Fibroblast of skin of right quadriceps (primary cell): ENCODE results near the gene TMEM175.

Source experiments
- DNase-seq: peaks from one replicate; pipeline ENCODE4 v3.0.0-alpha.2; 2013

Gene TMEM175

DNA sequence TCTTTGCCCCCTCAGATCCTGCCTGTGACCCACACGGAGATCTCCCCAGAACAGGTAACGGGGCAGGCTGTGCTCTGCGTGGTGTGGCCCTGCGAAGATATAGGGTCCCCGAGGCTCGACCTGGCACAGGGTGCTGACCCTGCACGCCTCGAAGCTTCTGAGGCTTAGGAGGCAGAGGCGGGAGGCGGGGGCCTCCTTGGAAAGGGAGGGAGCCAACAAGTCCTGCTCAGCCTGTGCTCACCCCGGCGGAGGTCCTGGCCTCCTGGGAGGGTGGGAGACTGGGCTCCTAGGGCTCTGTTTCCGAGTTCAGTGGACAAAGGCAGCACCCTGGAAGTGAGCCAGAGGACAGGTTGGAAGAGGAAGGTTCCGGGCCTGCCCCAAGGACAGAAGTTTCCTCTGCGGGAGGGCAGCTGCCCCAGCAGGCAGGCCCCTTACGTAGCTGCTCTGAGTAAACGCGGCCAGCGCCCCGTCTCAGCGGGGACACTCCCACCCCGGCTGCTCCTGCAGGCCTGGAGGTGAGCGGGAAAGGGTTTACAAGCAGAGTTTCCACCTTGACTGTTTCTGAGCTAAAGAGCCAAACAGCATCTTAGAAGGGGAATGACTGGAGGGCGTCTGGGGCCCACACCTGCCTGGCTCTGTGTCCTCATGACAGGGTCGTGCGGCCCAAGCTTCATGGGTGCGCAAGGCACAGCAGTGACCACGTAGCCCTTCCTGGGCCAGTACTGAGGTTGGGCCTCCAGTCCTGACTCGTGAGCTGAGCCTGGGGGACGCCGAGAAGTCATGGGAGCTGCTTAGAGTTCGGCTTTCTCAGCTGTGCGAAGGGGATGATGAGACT, 16.1 kb downstream of the TMEM175 start:
- no peak for DNase-seq

- DNase-seq, result no peak
These were observed 16.7 kb downstream of the TMEM175 start for GRCh38 chr4:948936-949300.

- DNase-seq, result no peak
These were observed 17.4 kb downstream of the TMEM175 start for GRCh38 chr4:949656-950055.

GRCh38 chr4:950136-951020, 18.1 kb downstream of the TMEM175 start:
- no peak for DNase-seq

DNA sequence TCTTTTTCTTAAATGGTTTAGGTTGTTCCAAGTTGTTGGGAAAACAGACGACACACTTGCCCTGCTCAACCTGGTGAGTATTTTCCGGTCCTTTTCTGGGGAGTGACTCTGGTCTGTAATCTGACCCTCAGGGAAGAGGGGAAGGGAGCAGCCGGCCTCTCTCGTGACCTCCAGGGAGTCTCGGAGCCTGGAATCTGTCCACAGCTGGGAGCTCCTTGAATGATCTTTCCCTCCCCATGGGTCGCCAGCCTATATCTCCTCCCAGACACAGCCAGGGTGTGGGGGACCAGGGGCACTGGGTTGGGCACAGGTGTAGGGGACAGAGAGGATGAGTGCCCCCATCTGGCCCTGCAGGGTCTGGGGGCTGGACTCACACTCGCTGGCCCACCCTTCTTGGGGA, 18.9 kb downstream of the TMEM175 start:
- no peak for DNase-seq

GRCh38 chr4:951594-952468, 19.6 kb downstream of the TMEM175 start:
- no peak for DNase-seq

DNA sequence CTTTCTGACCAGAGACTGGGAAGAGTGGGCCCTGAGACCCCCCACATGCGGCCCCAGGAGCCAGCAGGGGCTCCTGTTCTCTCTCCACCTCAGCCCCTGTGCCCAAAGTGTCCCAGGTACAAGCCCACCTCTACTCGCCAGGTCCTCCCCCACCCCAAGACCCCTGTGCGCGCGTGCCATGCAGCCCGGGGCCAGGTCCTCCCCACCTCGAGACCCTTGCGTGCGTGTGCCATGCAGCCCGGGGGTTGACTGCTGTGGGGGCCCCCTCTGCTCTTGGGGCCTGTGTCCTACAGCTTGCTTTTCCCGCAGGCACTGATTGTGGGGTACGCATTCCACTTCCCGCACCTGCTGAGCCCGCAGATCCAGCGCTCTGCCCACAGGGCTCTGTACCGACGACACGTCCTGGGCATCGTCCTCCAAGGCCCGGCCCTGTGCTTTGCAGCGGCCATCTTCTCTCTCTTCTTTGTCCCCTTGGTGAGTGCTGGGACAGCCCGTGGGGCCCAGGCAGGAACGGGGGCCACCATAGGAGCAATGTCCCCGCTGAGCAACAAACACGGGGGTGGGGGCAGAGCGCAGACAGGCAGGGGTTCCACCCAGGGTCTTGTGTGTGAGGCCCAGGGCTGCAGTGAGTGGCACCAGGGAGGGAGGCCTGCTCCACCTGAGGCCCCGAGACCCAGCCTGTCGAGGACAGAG, 20.8 kb downstream of the TMEM175 start:
- no peak for DNase-seq

DNA sequence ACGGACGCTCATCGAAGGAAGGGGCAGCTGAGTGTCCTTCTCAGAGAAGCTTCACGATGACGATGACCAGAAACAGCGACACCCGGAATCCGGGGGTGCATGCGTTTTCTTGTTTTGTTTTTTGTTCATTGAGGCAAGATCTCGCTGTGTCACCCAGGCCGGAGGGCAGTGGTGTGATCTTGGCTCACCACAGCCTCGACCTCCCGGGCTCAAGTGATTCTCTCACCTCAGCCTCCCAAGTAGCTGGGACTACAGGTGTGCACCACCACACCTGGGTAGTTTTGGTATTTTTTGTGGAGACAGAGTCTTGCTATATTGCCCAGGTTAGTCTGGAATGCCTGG, 21.3 kb downstream of the TMEM175 start:
- DNase-seq, result no peak

DNA sequence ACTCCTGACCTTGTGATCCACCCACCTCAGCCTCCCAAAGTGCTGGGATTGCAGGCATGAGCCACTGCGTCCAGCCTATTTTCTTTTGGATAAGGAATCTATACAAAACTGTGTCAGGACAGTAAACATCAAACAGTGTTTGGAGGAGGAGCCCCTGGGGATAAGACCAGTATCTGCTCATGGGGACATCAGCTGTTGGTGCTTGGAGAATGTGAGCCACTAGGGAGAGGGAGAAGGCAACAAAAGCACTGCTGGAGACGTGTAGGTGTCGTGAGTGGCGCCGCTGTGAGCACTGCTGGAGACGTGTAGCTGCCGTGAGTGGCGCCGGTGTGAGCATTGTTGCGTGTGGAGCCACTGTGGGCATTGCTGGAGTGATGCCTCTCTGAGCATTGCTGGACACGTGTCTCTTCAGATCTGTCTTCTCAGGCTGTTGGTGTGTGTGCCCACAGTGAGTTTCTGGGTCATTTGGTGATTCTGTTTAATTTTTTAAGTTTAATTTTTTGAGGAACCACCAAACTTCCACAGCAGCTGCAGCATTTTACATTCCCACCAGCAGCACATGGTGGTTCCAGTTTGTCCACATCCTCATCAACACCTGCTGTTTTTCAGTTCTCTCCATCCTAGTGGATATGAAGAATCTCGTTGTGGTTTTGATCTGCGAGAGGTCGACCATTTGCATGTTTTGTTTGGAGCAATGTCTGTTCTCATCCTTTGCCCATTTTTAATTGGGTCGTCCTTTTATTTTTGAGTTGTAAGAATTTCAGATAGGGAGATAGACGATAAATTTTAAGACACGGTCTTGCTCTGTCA, 22.2 kb downstream of the TMEM175 start:
- no peak for DNase-seq

- DNase-seq, result no peak
These were observed 23.1 kb downstream of the TMEM175 start for GRCh38 chr4:955161-955921.

- no peak for DNase-seq
These were observed 23.7 kb downstream of the TMEM175 start for GRCh38 chr4:955931-956381.

DNA sequence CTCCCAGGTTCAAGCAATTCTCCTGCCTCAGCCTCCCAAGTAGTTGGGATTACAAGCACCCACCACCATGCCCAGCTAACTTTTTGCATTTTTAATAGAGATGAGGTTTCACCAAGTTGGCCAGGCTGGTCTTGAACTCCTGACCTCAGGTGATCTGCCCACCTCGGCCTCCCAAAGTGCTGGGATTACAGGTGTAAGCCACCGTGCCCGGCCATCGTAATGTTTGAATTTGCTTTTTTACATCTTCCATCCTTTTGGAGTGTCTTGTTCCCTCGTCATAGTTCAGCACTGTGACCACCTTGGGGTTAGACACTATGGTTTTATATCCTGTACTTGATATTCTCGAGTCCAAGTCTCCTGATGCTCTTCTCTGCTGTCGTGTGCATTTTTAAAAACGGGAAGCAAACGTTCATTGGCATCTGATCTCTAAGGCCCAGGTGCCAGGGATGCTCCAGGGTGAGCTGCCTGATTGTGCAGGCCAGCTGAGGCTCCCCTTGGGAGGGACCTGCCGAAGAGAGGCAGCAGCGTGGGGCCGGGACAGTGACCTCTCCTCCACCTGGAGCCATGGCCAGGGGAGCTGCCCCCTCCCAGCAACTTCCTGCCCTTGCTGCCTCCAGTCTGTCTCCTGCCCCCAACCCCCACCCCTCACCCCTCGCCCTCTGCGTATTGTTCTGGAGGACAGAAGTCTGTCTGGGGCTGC, 24.4 kb downstream of the TMEM175 start:
- no peak for DNase-seq

GRCh38 chr4:957231-957580, 24.9 kb downstream of the TMEM175 start:
- no peak for DNase-seq

- DNase-seq, result no peak
These were observed 25.5 kb downstream of the TMEM175 start for GRCh38 chr4:957581-958313.

DNA sequence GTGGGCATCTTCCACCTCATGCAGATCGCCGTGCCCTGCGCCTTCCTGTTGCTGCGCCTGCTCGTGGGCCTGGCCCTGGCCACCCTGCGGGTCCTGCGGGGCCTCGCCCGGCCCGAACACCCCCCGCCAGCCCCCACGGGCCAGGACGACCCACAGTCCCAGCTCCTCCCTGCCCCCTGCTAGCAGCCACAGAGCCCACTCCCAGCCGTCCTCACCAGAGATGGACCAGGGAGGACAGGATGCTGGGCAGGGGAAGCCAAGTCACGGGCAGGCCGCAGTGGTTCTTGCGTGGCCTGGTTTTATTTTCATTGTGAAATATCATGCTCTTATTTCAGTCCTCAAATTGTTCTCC, 26.0 kb downstream of the TMEM175 start:
- no peak for DNase-seq

- DNase-seq, result no peak
These were observed 26.6 kb downstream of the TMEM175 start for GRCh38 chr4:958696-959337.

DNA sequence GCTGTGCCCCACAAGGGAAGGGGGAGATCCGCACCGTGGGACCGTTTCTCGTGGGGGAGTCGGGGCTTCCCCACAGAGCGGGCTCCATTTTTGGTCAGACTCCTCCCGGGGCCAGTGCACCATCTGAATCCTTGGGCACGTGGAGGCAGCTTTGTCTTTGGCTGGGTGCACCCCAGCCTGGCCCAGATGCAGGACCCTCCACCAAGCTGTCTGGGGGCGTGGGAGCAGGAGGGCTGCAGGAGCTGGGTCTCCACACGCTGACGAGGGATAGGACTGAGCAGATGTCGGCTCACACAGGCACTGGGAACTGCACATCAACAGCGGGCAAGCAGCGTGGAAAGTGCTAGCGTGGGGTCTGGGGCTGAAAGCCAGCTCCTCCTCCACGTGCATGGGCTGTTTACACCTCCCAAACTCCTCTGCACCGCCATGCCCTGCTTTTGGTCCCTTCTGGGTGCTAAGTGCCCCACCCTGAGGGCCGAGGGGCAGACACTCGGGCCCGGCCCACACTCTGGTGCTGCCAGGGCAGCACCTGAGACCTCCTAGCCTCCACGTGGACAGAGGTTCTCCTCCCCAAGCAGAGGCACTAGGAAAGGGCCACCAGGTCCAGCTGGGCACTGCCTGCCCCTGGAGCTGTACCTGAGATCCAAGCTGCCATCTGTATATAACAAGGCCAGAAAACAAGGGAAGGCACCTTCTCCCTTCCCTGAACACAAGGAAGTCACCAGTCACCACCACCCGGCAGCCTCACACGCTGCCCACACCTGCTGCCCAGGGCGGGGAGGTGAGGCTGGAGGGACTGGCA, 27.3 kb downstream of the TMEM175 start:
- no peak for DNase-seq

DNA sequence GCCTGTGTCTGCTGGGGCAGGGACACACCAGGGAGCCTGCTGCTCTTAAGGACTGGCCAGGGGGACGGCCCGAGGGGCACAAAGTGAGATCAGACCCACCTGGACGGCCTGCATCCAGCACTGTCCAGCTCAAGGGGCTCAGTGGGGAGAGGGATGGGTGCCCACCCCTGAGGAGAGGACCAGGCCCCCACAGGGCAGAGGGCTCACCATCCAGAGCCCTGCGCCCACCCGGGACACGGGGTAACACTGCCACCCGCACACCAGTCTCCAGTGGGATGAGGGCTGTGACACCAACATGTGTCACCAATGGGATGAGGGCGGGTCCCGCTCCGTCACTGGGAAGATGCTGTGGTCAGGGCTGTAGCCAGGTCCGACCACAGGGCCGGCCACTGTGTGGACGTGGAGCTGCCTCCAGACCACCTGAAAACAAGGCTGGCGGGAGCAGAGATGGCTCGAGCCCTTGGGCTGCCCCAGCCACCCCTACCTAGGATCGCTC, 27.9 kb downstream of the TMEM175 start:
- DNase-seq, result no peak
